Heart right ventricle (tissue), 16 donors: Measurements from ENCODE around the gene IMMP1L. TPM values are rescaled to one million over a fixed set of nuclear protein-coding genes. Genes with fewer than 3 reads are reported as not detected.

Source experiments
- ATAC-seq, 8 donors: fragments of 200-7000 bp; cut with Tn5 transposase; one replicate each; pipeline ENCODE4 v1.9.1; 2020; ENCODE audit warnings: mild to moderate bottlenecking in 8 of 8, moderate library complexity in 8 of 8, moderate number of reproducible peaks in 1 of 8
- DNase-seq, 2 donors: peaks; one replicate each; pipeline ENCODE4 v3.0.0-alpha.2; 2020
- H3K27ac ChIP-seq, 10 donors: fragments of 200-600 bp; sonication (generic) in 2 of 10; one replicate each; pipeline versions ENCODE4 v1.5.0 to v1.8.0; 2020 to 2022; ENCODE audit warnings: mild to moderate bottlenecking in 3 of 10
- H3K27me3 ChIP-seq, 7 donors: fragments of 200-600 bp; one replicate each; pipeline ENCODE4 v1.8.0; 2021 to 2022; ENCODE audit warnings: mild to moderate bottlenecking in 2 of 7
- H3K36me3 ChIP-seq, 9 donors: fragments of 200-600 bp; sonication (generic) in 1 of 9; one replicate each; pipeline versions ENCODE4 v1.5.0 to v1.8.0; 2020 to 2022; ENCODE audit warnings: mild to moderate bottlenecking in 2 of 9
- H3K4me1 ChIP-seq, 9 donors: fragments of 200-600 bp; sonication (generic) in 1 of 9; one replicate each; pipeline versions ENCODE4 v1.5.0 to v1.8.0; 2020 to 2022; ENCODE audit warnings: mild to moderate bottlenecking in 4 of 9
- H3K4me3 ChIP-seq, 10 donors: fragments of 200-600 bp; sonication (generic) in 2 of 10; one replicate each; pipeline versions ENCODE4 v1.5.0 to v1.8.0; 2020 to 2022; ENCODE audit warnings: mild to moderate bottlenecking in 7 of 10, moderate library complexity in 2 of 10
- H3K9me3 ChIP-seq, 11 donors: fragments of 200-600 bp in 10 of 11; sonication (generic) in 2 of 11; one replicate each; pipeline versions ENCODE4 v1.5.0 to v1.8.0; 2013 to 2022; ENCODE audit warnings: mild to moderate bottlenecking in 2 of 11, control low read depth in 1 of 11, moderate library complexity in 1 of 11
- CTCF ChIP-seq, 9 donors: fragments of 200-600 bp; sonication (generic) in 2 of 9; IDR thresholded peaks; one replicate each; pipeline versions ENCODE4 v1.5.0 to v1.8.0; 2021 to 2022; ENCODE audit warnings: antibody characterized with exemption in 9 of 9, mild to moderate bottlenecking in 5 of 9, moderate library complexity in 1 of 9
- WGBS, 2 donors: extraction: QIAGEN DNeasy Blood & Tissue Kit; methylation state at CpG; one replicate each; pipeline ENCODE4 v1.1.7; 2013; ENCODE audit warnings: inconsistent platforms in 1 of 2; 5-methylcytosine and 5-hydroxymethylcytosine counted together
- intact Hi-C, 10 donors: fragments of 100-400 bp; cut with DNase I; formaldehyde crosslinking; loops; one replicate each; pipeline versions ENCODE4 v1.11.1 to v1.14.2; 2022
- polyA plus RNA-seq, 2 donors: library from polyadenylated mRNA; stranded (reverse); fragments of 200-250 nt; gene quantifications; one replicate each; pipeline ENCODE4 v1.2.3, GENCODE V29; 2013
- total RNA-seq, 10 donors: library from RNA; stranded (reverse); fragmentation: NEBNext Ultra II Directional in 3 of 10; extraction: Animal tissue kit (Norgen Biotek cat#: 25700) in 3 of 10; gene quantifications; one replicate each; pipeline versions ENCODE4 v1.2.1 to v1.2.4, GENCODE V29; 2021 to 2023
- donor health status: Arrhythmogenic right ventricular cardiomyopathy.
- donor health status: ischemic (EF 13 %, LVEDD 7.1; RV severe dilation, severe dysfunction).
- donor health status: healthy with polysubstance abuse.
- donor health status: DM: no; HTN: yes; CAD: no.
- donor health status: DM: no; HTN: no; CAD: no.
- donor health status: ischemic (EF 25% LVEDD 6.9; RV normal size, moderate dysfunction).
- donor health status: ischemic (EF 25% LVEDD 5.7; RV mildly dilated, moderate dysfunction).
- donor health status: healthy.
- donor health status: DM: yes; HTN: yes; CAD: no.
- donor health status: Ischemic cardiomyopathy.
- donor health status: ischemic (EF 35%, LVEDD 5.7; RV mildly dilated, moderate dysfunction).
- donor health status: nonischemic (EF 11% LVEDD 7.7; RV severe dilation, severe dysfunction).
- donor health status: DM: yes; HTN: yes; CAD: no.
- donor health status: PGD.
- donor health status: ischemic (EF 29% LVEDD 5.4; RV normal size, mild dysfunction).
- donor health status: nonischemic (EF 23%, LVEDD 6.1; RV moderate dilation, normal function).

Gene IMMP1L
- total and polyA plus RNA-seq, 12 donors, result 19.5 to 66.8 (median 29.6) TPM

- no peaks in the 10 kb centered on the region for H3K4me1 ChIP-seq
- peaks cover 0 to 6% (median 0%) of the 10 kb centered on the region in 9 donors for H3K36me3 ChIP-seq
- WGBS, 2 donors, result 90% methylated on average over 4 of the region's 4 CpGs
- intact Hi-C loops, result no loop called here
- ATAC-seq (no peak), DNase-seq (no peak)
- peaks cover 0 to 10% (median 0%) of the 10 kb centered on the region in 11 donors for H3K9me3 ChIP-seq
- no peak overlapping the region for H3K27ac ChIP-seq
- TF ChIP-seq CTCF (IDR thresholded peaks at IDR 0.05), result no peak
- H3K4me3 ChIP-seq, result no peak overlapping the region
- no peaks in the 10 kb centered on the region for H3K27me3 ChIP-seq
Measured at GRCh38 chr11:31415435-31415834, 94.0 kb downstream of the IMMP1L start.

GRCh38 chr11:31414338-31414737 lies 95.1 kb downstream of the IMMP1L start:
- H3K4me3 ChIP-seq, result no peak overlapping the region
- peaks cover 0 to 6% (median 0%) of the 10 kb centered on the region in 9 donors for H3K36me3 ChIP-seq
- no peaks in the 10 kb centered on the region for H3K27me3 ChIP-seq
- no peak for TF ChIP-seq CTCF (IDR thresholded peaks at IDR 0.05)
- H3K9me3 ChIP-seq, result peaks cover 0 to 10% (median 0%) of the 10 kb centered on the region in 11 donors
- 86 to 88% methylated on average over 3 of the region's 3 CpGs for WGBS, 2 donors
- DNase-seq, result no peak
- intact Hi-C loops, result no loop called here
- H3K27ac ChIP-seq, result no peak overlapping the region
- ATAC-seq, result no peak
- no peaks in the 10 kb centered on the region for H3K4me1 ChIP-seq

GRCh38 chr11:31412946-31413345 lies 96.5 kb downstream of the IMMP1L start:
- Histone ChIP-seq H3K4me3 (no peak overlapping the region), H3K27ac (no peak overlapping the region), H3K9me3 (peaks cover 0 to 10% (median 0%) of the 10 kb centered on the region in 11 donors), H3K36me3 (peaks cover 0 to 6% (median 0%) of the 10 kb centered on the region in 9 donors), H3K4me1 (no peaks in the 10 kb centered on the region), H3K27me3 (no peaks in the 10 kb centered on the region)
- WGBS, 2 donors, result 96 to 97% methylated on average over 2 of the region's 2 CpGs
- no peak for TF ChIP-seq CTCF (IDR thresholded peaks at IDR 0.05)
- intact Hi-C loops, result no loop called here
- ATAC-seq, result no peak
- DNase-seq, result no peak

GRCh38 chr11:31408201-31408600 lies 101.2 kb downstream of the IMMP1L start:
- intact Hi-C loops, result loop anchor here in 1 of 10 donors (10.0 kb wide), 1 partner anchor 57 kb away; no protein-coding TSS in a partner anchor
- TF ChIP-seq CTCF (IDR thresholded peaks at IDR 0.05), result no peak

More at GRCh38 chr11:31408201-31408600, 101.2 kb downstream of the IMMP1L start:
- H3K4me1 ChIP-seq, result peaks cover 0 to 13% (median 0%) of the 10 kb centered on the region in 9 donors
- H3K9me3 ChIP-seq, result peaks cover 0 to 10% (median 0%) of the 10 kb centered on the region in 11 donors
- 95 to 98% methylated on average over 2 of the region's 2 CpGs for WGBS, 2 donors
- no peaks in the 10 kb centered on the region for H3K36me3 ChIP-seq
- no peaks in the 10 kb centered on the region for H3K27me3 ChIP-seq
- no peak overlapping the region for H3K4me3 ChIP-seq
- DNase-seq, result no peak
- no peak for ATAC-seq
- H3K27ac ChIP-seq, result no peak overlapping the region
